GM18909 (cell line): ENCODE data around the gene PRUNE2.

Experiments
- ATAC-seq: cut with Tn5 transposase; IDR thresholded peaks from one replicate; pipeline ENCODE4 v1.9.1; 2021; ENCODE audit warnings: mild to moderate bottlenecking; ENCODE audit not compliant: unreplicated experiment, poor library complexity

PRUNE2 gene

GRCh38 chr9:76704593-76705204, 201.2 kb downstream of the PRUNE2 start:
- ATAC-seq = no peak

GRCh38 chr9:76703270-76703669, 202.6 kb downstream of the PRUNE2 start:
- ATAC-seq = no peak

- no peak for ATAC-seq
Measured at GRCh38 chr9:76701441-76702039, 204.4 kb downstream of the PRUNE2 start.

GRCh38 chr9:76700916-76701315, 205.0 kb downstream of the PRUNE2 start:
- ATAC-seq = no peak

GRCh38 chr9:76699971-76700370, 205.9 kb downstream of the PRUNE2 start:
- ATAC-seq = no peak

- ATAC-seq = no peak
Measured at GRCh38 chr9:76697554-76697953, 208.4 kb downstream of the PRUNE2 start.

- ATAC-seq = no peak
Measured at GRCh38 chr9:76697081-76697480, 208.8 kb downstream of the PRUNE2 start.

- ATAC-seq = no peak
Measured at GRCh38 chr9:76693912-76694311, 212.0 kb downstream of the PRUNE2 start.

GRCh38 chr9:76692458-76693129, 213.3 kb downstream of the PRUNE2 start:
- ATAC-seq = no peak

GRCh38 chr9:76691517-76692313, 214.2 kb downstream of the PRUNE2 start:
- ATAC-seq = no peak

GRCh38 chr9:76690973-76691370, 214.9 kb downstream of the PRUNE2 start:
- ATAC-seq = no peak

GRCh38 chr9:76690246-76690972, 215.5 kb downstream of the PRUNE2 start:
- ATAC-seq = no peak

GRCh38 chr9:76688471-76689238, 217.3 kb downstream of the PRUNE2 start:
- no peak for ATAC-seq

GRCh38 chr9:76687861-76688391, 218.0 kb downstream of the PRUNE2 start:
- no peak for ATAC-seq

- ATAC-seq = no peak
Measured at GRCh38 chr9:76686756-76687155, 219.2 kb downstream of the PRUNE2 start.

GRCh38 chr9:76684213-76684612, 221.7 kb downstream of the PRUNE2 start:
- ATAC-seq = no peak

GRCh38 chr9:76681556-76681955, 224.4 kb downstream of the PRUNE2 start:
- no peak for ATAC-seq

- no peak for ATAC-seq
Measured at GRCh38 chr9:76680716-76681425, 225.0 kb downstream of the PRUNE2 start.
